Lung (tissue), 12 donors: ENCODE results near the gene ARHGEF40. TPM values are rescaled to one million over a fixed set of nuclear protein-coding genes. Genes with fewer than 3 reads are reported as not detected.
A peak's percentile ranks its signal among the peaks of the same experiment; 100 is the strongest.

Experiments used
- ATAC-seq: fragments of 200-7000 bp; cut with Tn5 transposase; one replicate; pipeline ENCODE4 v1.9.1; 2020; ENCODE audit warnings: moderate number of reproducible peaks; ENCODE audit not compliant: insufficient read depth, low FRiP score
- DNase-seq, 3 donors: peaks; one replicate each; pipeline ENCODE4 v3.0.0-alpha.2; 2013 to 2017
- H3K27ac ChIP-seq, 2 donors: one replicate each; pipeline ENCODE4 v1.5.1; 2013; ENCODE audit warnings: mild to moderate bottlenecking in 2 of 2, moderate library complexity in 2 of 2, control low read depth in 1 of 2, inconsistent platforms in 1 of 2, low read depth in 1 of 2, low read length in 1 of 2
- H3K27me3 ChIP-seq, 3 donors: one replicate each; pipeline ENCODE4 v1.5.1; 2013; ENCODE audit warnings: low read length in 2 of 3; ENCODE audit not compliant: control insufficient read depth in 3 of 3, insufficient read depth in 3 of 3
- H3K36me3 ChIP-seq, 4 donors: one replicate each; pipeline ENCODE4 v1.5.1; 2013; ENCODE audit warnings: low read length in 4 of 4, mild to moderate bottlenecking in 1 of 4, moderate library complexity in 1 of 4; ENCODE audit not compliant: control insufficient read depth in 4 of 4, insufficient read depth in 4 of 4
- H3K4me1 ChIP-seq, 5 donors: one replicate each; pipeline ENCODE4 v1.5.1; 2013; ENCODE audit warnings: low read length in 5 of 5, mild to moderate bottlenecking in 2 of 5, moderate library complexity in 1 of 5; ENCODE audit not compliant: control insufficient read depth in 5 of 5, insufficient read depth in 5 of 5
- H3K4me3 ChIP-seq: one replicate; pipeline ENCODE4 v1.5.1; 2013; ENCODE audit warnings: mild to moderate bottlenecking, control low read depth, moderate library complexity
- H3K9ac ChIP-seq, 2 donors: one replicate each; pipeline ENCODE4 v1.5.1; 2013; ENCODE audit warnings: low read length in 2 of 2, control low read depth in 1 of 2; ENCODE audit not compliant: insufficient read depth in 1 of 2
- H3K9me3 ChIP-seq, 4 donors: one replicate each; pipeline ENCODE4 v1.5.1; 2013; ENCODE audit warnings: low read length in 3 of 4, mild to moderate bottlenecking in 1 of 4, moderate library complexity in 1 of 4; ENCODE audit not compliant: control insufficient read depth in 4 of 4, insufficient read depth in 3 of 4
- CTCF ChIP-seq: IDR thresholded peaks from 2 replicates; pipeline ENCODE4 v1.5.1; 2012; ENCODE audit warnings: mild to moderate bottlenecking; ENCODE audit errors: control extremely low read depth, extremely low read depth
- WGBS, 2 donors: extraction: QIAGEN DNeasy Blood & Tissue Kit; methylation state at CpG; one replicate each; pipeline ENCODE4 v1.1.7; 2013; 5-methylcytosine and 5-hydroxymethylcytosine counted together
- polyA plus RNA-seq, 2 donors: library from polyadenylated mRNA; stranded (reverse); fragments of 200-250 nt; gene quantifications; one replicate each; pipeline ENCODE4 v1.2.1, GENCODE V29; 2013
- total RNA-seq, 2 donors: library from RNA; depleted of rRNA in 1 of 2; stranded (reverse); fragments of >200 nt in 1 of 2; gene quantifications; one replicate each; pipeline ENCODE4 v1.2.1, GENCODE V29; 2014 to 2021
- donor health status: control.
- donor health status: control.
- donor health status: Bipolar disorder and iron deficiency.
- donor health status: healthy.
- donor health status: DM: yes; HTN: yes; CAD: no.

Gene ARHGEF40
- total and polyA plus RNA-seq, 4 donors, result 13.1 to 48.6 (median 27.3) TPM

- Histone ChIP-seq H3K27ac (peak overlapping the region in 1 of 2 donors; percentile 19), H3K9me3 (peaks cover 0 to 2% (median 0%) of the 10 kb centered on the region in 4 donors), H3K4me1 (peaks cover 3 to 20% (median 13%) of the 10 kb centered on the region in 5 donors), H3K36me3 (peaks cover 0 to 14% (median 0%) of the 10 kb centered on the region in 4 donors), H3K27me3 (no peaks in the 10 kb centered on the region), H3K9ac (no peak overlapping the region), H3K4me3 (no peak overlapping the region)
- DNase-seq, result no peak
- WGBS, 2 donors, result 72 to 88% methylated on average over 3 of the region's 3 CpGs
- TF ChIP-seq CTCF, result no peak
- ATAC-seq, result no peak
Measured at GRCh38 chr14:21096438-21096837, 26.3 kb downstream of the ARHGEF40 start.

- peaks cover 3 to 20% (median 13%) of the 10 kb centered on the region in 5 donors for H3K4me1 ChIP-seq
- DNase-seq, result peak in 1 of 3 donors; percentile 15
- no peak for ATAC-seq
- no peak for TF ChIP-seq CTCF
- peak overlapping the region; percentile 15 for H3K4me3 ChIP-seq
- H3K36me3 ChIP-seq, result peaks cover 0 to 8% (median 0%) of the 10 kb centered on the region in 4 donors
- H3K27ac ChIP-seq, result peak overlapping the region; percentile 3 to 86
- H3K9ac ChIP-seq, result peak overlapping the region; percentile 53 to 70
- 56 to 73% methylated on average over 10 of the region's 10 CpGs for WGBS, 2 donors
- peaks cover 0 to 1% (median 0%) of the 10 kb centered on the region in 4 donors for H3K9me3 ChIP-seq
- H3K27me3 ChIP-seq, result no peaks in the 10 kb centered on the region
Measured at GRCh38 chr14:21096978-21097635, 27.0 kb downstream of the ARHGEF40 start.

- TF ChIP-seq CTCF, result no peak
- Histone ChIP-seq H3K36me3 (peaks cover 0 to 5% (median 0%) of the 10 kb centered on the region in 4 donors), H3K9me3 (no peaks in the 10 kb centered on the region), H3K27ac (peak overlapping the region; percentile 3 to 86), H3K4me1 (peaks cover 3 to 25% (median 13%) of the 10 kb centered on the region in 5 donors), H3K4me3 (peak overlapping the region; percentile 29), H3K27me3 (no peaks in the 10 kb centered on the region), H3K9ac (peak overlapping the region; percentile 53 to 70)
- DNase-seq (peak; percentile 29 to 47 (median 44)), ATAC-seq (no peak)
- 0 to 1% methylated on average over 12 to 19 of the region's 19 CpGs for WGBS, 2 donors
Measured at GRCh38 chr14:21097636-21098075, 27.6 kb downstream of the ARHGEF40 start.
